Measurements from ENCODE around the gene COLEC11. TPM values are rescaled to one million over a fixed set of nuclear protein-coding genes. Genes with fewer than 3 reads are reported as not detected.

Gene COLEC11
- total and polyA plus RNA-seq, 2 of the 13 experiments (the other 11 are each of a cell fraction or from before 2014, with no cell fraction given) = 1.5 to 3.0 TPM

- TF ChIP-seq AHDC1 (CRISPR knock-in tag; IDR thresholded peaks at IDR 0.05; ENCODE audit: borderline replicate concordance) (no peak), ZNF619 (CRISPR knock-in tag; IDR thresholded peaks at IDR 0.05) (peak; percentile 45; the same call in 1 of the 2 replicates), HDAC1 (CRISPR knock-in tag; IDR thresholded peaks at IDR 0.05) (peak; percentile 67), KMT2A (CRISPR knock-in tag; IDR thresholded peaks at IDR 0.05) (peak; percentile 26), ZNF766 (CRISPR knock-in tag; IDR thresholded peaks at IDR 0.05; ENCODE audit: borderline replicate concordance) (no peak), ZFP36L1 (CRISPR knock-in tag; IDR thresholded peaks at IDR 0.05) (no peak), ZNF274 (CRISPR knock-in tag; IDR thresholded peaks at IDR 0.05) (peak; percentile 79; the same call in 1 of the 2 replicates), ZNF629 (CRISPR knock-in tag; conservative IDR thresholded peaks at IDR 0.05) (no peak), ZNF577 (CRISPR knock-in tag; IDR thresholded peaks at IDR 0.05; ENCODE audit: borderline replicate concordance, low read depth) (no peak), PAWR (CRISPR knock-in tag; IDR thresholded peaks at IDR 0.05; ENCODE audit: borderline replicate concordance) (0 out of 2 replicates have a peak, but pooled peaks have one; percentile 59), ZSCAN22 (CRISPR knock-in tag; IDR thresholded peaks at IDR 0.05) (0 out of 2 replicates have a peak, but pooled peaks have one; percentile 37), ATF7-NPFF (CRISPR knock-in tag; IDR thresholded peaks at IDR 0.05; ENCODE audit: low read depth) (no peak), RFXANK (CRISPR knock-in tag; IDR thresholded peaks at IDR 0.05) (no peak), ZBTB7B (CRISPR knock-in tag; IDR thresholded peaks at IDR 0.05) (peak; percentile 83; the same call in 1 of the 2 replicates), ZFP90 (CRISPR knock-in tag; IDR thresholded peaks at IDR 0.05; ENCODE audit: borderline replicate concordance) (peak; percentile 50; the same call in 1 of the 2 replicates), ZEB1 (IDR thresholded peaks at IDR 0.05; ENCODE audit: insufficient replicate concordance, low read depth) (no peak), ZBTB1 (CRISPR knock-in tag; IDR thresholded peaks at IDR 0.05; ENCODE audit: borderline replicate concordance) (no peak), SUZ12 (IDR thresholded peaks at IDR 0.05; ENCODE audit: low read depth, low read length) (no peak), KDM4B (CRISPR knock-in tag; IDR thresholded peaks at IDR 0.05) (no peak), THAP7 (CRISPR knock-in tag; IDR thresholded peaks at IDR 0.05) (0 out of 2 replicates have a peak, but pooled peaks have one; percentile 68)
These were observed 57.1 kb downstream of the COLEC11 start (continued) for GRCh38 chr2:3651691-3652648.
